ENCODE data around the gene GPR132.
"Not testable (repeated sequence)": the region's sequence is repeated elsewhere in the genome, so short reads cannot be mapped to it uniquely, and the experiment has no call there.

The GPR132 gene

DNA sequence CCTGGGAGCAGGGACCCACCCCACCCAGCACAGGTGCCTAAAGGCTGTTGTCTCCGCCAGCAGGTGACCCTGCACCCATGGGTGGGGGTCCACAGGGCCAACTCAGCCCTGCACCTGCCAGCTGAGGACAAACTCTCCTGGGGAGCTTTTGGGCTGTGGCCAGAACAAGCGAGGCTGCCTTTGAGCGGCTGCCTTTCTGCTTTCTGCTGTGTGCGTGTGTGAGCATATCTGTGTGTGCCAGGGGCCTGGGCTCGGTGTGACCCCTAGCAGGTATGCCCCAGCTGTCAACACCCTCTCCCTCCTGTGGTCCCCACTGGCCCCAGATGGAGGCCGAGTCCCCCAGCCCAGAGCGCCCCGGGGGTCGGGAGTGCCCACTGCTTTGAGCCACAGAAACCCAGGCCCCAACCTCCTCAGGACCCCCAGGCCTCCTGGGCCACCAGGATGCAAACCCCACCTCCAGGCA is 25.9 kb upstream of the GPR132 start:
- DNase-seq (ENCODE audit: low read depth), result no peak

DNA sequence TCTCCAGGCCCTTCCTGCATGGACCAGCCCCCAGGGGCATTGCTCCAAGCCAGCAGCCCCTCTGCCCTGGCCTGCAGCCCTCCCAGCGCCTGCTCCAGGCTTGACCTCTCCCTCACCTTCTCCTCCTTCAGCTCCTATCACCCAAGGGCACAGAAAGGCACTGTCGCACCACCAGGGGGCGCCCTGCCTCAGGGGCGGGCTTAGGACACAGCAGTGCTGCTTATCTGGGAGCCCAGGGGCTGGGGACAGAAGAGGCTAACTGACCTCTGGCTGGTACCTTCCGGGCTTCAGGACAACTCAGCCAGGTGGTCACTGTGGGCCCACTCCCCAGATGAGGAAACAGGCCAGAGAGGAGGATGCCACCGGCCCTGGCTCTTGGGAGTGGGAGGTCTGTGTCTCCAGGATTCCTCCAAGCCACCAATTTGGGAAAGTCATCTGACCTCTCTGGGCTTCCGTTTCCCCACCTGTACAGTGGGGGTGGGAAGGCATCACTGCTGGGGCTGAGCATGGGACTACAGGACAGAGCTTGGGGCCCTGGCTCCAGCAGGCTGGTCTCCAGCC is 25.3 kb upstream of the GPR132 start:
- peak; percentile 55 for DNase-seq (ENCODE audit: low read depth)

DNA sequence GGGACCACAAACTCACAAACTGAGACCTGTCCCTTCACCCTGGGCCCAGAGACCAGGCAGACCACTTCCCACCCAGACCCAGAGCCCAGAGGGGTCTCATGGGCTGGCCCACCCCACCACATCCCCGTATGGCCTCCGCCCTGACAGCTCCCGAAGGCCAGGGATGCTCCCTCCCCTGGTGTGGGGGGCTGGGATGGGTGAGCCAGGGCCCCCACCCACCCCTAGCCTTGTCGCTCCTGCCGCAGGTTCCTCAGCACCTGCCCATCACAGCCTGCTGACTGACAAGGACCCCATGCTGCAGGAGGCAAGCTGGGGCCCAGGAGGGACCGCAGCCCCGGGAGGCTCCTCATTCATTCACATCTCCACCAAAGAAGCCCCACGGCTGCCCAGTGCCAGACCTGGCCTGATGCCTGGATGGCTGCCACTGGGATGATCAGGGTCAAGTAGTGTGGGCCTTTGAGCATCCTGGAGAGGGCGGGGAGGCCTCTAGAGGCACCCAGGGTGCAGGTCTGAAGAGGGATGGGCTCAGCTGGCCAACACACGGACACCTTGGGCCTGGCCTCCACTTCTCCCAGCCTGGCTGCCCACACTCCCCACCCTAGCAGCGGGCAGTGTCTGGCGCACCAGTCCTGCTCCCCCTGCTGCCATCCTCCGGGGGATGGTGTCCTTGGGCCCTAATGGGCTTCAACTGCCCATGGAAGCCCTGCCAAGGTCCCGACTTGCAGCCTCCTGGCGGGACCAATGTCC is 24.7 kb upstream of the GPR132 start:
- DNase-seq (ENCODE audit: low read depth), result no peak

DNA sequence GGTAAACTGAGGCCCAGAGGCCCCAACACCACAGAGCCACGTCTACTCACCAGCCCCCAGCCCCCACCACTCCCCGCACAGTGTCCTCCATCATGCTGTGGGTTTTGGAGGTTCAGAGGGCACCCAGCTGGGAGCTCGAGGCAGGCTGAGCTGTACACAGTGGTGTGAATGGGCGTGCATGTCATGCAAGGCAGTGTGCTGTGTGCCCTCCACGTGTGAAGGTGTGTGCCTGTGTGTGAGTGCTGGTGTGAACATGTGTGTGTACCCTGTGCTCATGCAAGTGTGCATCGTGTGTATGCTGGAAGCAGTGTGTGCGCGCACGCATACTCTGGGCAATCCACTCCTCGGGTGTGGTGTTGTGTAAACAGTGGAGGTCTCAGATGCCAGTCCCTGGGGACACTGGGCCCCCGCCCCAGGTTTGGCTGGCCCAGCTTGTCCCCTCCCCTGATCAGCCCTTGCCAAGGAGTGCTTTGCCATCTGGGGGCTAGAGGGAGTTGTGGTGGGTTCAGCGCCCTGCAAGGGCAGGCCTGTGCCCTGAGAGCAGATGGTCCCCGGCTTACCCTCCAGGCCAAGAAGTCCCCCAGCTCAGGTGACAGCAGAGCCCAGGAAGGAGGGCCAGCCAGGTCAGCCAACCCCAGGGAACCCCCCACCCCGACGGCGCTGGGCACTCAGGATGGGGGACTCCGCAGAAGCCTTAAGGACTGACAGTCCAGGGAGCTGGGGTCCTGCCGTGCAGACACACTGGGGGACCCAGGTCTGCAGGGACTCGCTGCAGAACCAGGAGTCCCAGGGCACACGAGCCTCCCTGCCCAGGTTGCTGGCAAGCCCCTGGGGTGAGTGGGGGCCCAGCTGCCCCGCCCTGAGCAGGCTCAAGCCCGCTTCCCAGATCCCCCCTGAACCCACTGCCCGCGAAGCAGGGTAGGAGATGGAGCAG is 23.8 kb upstream of the GPR132 start:
- DNase-seq (ENCODE audit: low read depth), result no peak

DNA sequence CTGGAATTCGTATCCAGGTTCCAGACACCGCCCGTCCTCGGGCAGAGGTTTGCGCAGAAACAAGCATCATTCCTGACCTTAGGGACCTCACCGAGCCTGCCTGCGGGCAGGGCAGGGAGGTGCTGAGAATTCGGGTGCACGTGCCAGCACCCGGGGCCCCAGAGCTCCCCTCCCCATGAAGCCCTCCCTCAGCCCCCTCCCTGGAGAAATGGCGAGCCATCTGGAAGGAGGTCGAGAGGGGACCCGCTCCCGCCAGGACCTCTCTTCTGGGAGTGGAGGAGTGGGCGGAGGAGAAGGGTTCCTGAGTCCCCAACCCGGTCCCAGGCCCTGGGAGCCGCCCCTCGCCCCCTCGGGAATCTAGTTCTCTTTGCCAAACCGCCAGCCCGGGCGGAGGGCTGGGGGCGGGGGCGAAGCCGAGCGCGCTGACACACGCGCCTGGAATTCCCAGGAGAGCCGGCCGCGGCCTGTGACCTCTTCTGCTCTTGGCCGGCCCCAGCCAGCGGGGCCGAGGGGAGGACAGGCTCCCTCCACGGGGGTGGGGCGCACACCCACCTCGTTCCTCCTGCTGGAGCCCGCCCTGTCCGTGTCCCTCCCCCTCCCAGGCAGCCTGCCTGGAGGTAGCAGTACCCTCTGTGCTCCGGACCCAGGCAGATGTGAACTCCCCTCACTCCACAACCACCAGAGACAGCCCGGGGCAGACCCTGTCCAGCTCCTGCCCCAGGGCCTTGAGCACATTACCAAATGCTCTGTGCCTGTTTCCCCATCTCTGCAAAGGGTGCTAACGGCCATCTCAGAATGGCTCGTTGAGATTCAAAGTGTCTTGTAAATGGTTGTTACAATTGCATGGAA is 23.0 kb upstream of the GPR132 start:
- peak; percentile 70 for DNase-seq (ENCODE audit: low read depth)

DNA sequence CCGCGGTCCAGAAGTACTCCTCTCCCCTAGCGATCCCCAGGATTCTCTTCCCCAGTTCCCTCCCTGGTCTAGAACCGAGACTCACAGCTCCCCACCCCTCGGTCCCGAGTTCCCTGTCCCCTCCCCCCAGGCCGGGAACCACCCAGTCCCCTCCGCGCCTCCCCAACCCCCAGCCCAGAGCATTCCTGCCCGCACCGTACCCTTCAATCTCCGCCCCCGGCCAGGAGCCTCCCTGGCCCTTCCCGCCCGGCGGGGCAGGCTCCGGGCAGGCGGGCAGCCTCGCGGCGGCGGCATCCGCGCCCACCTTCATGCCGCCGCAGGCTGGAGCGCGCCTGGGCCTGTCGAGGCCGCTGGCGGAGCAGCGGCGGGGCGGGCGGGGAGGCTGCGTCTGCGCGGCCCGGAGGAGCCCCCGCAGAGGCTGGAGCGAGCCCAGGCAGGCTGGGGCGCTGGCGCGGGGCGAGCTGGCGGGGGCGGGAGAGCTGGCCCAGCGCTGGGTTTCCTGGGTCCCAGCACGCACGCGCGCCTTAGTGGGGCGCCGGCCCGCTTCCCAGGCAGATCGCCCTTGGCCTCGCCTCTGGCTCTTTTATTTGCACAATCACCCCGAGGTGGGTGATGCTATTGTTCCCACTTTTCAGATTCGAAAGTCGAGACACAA is 22.2 kb upstream of the GPR132 start:
- DNase-seq (ENCODE audit: low read depth), result peak; percentile 54

DNA sequence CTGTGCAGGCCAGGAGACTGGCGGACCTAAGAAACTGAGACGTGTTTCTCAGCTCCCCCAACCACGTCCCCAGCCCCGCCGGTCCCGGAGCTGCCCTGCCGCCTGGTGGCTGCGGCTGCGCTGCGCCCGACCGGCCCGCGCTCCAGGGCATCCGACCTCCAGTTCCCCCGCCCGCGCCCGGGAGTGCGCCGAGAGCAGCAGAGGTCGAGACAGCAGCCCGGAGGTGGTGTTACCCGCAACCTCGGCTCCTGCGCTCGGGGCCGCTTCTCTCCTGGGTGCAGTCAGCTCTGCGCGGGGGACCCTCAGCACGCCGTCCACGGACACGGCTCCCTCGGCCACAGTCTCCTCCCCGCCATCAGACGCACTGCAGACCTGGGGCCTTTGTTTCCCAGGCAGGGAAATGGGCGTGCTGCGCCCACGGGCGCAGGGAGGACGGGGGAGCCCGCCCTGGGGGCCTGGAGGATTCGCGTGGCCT is 21.6 kb upstream of the GPR132 start:
- peak; percentile 73 for DNase-seq (ENCODE audit: low read depth)

DNA sequence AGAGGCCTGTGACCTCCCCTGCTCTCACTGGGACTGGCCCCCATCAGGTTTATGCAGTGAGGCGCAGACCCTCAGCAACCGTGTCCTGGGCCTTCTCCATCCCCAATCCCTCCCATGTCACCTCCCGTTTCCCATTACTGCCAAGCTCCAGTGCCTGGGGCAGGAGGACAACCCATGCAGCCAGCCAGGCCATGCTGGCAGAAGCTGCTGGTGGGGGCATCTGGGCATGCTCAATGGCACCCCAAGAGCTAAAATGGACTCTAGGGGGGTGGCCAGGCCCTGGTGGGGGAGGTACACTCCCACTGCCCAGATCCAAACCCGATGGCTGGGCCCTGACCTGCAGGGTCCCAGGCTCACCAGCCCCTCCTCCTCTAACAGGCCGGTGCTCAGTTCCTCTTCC is 20.5 kb upstream of the GPR132 start:
- no peak for DNase-seq (ENCODE audit: low read depth)

DNA sequence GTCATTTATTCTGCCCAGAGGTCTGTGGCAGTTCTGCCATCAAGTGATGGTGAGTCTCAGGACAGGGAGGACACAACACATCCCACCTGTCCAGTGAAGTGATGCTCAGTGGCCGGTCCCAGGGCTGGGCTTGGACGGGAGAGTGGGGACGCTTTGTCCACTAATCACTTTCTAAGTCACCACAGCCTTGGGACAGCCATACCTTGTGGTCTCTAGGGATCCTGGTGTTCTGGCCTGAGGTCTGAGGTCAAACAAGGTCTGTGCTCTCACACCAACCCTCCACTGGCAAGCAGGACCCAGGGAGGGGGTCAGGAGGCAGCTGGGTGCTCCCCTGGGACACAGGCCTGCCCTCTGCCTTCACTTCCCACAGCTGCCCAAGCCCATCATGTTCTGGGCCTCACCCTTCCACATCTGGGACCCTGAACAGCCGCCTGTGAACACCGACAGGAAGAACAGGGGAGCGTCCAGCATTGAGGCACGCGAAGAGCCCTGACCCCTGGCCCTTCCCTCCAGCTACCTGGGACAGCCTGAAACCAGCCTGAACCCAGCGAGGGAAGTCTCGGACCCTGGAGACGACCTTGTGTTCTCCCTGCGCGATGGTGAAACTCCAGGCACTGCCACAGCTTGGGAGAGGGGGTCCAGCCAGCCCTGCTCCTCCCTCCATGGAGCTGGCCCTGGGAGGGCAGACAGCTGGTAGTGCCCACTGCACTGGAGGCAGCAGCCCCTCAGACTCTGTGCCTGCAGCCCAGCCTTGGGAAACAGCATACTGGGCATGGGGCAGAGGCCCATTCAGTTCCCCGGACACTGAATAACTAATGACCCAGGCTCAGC is 19.7 kb upstream of the GPR132 start:
- DNase-seq (ENCODE audit: low read depth), result no peak

DNA sequence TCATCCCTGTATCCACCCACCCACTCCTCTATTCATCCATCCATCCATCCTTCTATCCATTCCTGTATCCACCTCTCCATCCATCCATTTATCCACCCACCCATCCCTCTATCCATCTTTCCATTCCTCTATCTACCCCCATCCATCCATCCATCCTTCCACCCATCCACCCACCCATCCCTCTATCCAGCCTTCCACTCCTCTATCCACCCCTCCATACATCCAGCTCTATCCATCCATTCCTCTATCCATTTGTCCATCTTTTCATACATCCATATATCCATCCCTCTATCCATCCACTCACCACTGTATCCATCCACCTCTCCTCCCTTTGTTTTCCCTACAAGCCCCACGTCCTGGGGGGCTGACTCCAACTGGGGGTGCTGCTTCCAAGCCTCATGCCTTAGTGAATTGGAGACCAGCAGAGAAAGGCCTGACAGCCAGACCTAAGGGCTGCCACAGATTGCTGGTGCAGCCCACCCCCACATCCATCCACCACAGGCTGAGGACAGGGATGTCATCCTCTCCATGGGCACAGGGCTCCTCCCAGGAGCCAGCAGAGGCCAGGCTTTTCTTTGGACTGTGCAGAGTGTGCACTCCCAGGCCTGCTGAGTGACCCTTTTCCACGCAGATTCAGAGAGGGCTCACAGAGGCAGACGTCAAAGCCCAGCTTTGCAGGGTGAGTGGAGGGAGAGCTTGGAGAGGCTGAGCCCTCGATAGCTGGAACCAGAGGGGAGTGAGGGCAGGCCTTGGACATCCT is 18.9 kb upstream of the GPR132 start:
- no peak for DNase-seq (ENCODE audit: low read depth)

DNA sequence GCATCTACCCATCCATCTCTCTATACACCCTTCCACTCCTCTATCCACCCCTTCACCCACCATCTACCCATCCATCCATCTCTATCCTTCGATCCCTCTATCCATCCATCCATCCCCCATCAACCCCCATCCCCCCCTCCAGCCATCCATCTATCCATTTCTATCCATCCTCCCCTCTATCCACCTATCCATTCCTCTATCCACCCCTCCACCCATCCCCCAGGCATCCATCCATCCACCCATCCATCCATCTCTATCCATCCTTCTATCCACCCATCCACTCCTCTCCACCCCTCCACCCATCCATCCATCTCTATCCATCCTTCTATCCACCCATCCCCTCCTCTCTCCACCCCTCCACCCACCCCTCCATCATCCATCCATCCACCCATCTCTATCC is 17.5 kb upstream of the GPR132 start:
- no peak for DNase-seq (ENCODE audit: low read depth)

DNA sequence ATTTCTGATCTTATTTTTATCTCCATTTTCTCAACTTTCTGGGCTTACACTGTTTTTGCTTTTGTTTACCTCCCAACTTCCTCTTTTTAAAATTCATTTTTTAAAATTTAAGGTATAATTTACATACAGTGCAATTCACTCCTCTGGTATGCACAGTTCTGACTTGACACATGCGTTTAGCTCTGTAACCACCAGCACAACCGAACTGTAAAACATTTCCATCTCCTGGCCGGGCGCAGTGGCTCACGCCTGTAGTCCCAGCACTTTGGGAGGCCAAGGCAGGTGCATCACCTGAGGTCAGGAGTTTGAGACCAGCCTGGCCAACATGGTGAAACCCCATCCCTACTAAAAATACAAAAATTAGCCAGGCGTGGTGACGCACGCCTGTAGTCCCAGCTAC is 16.2 kb upstream of the GPR132 start:
- DNase-seq (ENCODE audit: low read depth), result not testable (repeated sequence)

DNA sequence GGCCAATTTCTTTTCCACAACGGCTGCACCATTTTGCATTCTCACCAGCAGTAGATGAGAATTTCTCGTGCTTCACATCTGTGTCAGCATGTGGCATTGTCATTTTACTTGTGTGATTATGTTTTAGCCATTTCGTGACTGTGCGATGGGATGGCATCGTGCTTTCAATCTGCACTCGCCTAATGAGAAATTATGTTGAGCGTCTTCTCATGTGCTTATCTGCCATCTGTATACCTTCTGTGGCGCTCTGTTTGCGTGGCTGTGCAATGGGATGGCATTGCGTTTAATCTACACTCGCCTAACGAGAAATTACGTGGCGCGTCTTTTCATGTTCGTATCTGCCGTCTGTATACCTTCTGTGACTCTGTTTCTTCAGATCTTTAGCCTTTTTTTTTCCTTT is 14.9 kb upstream of the GPR132 start:
- no peak for DNase-seq (ENCODE audit: low read depth)

DNA sequence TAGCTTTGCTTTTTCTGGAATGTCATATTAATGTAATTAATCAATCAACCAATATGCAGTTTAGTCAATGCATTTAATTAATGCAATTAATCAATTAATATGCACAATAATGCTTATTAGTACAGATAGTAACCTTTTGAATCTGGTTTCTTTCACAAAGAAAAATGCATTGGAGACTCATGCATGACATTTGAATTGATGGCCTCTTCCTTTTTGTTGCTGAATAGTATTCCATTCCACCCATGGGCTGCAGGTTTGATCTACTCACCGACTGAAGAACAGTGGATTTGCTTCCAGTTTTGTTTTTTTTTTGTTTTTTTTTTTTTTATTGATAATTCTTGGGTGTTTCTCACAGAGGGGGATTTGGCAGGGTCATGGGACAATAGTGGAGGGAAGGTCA is 13.1 kb upstream of the GPR132 start:
- no peak for DNase-seq (ENCODE audit: low read depth)

DNA sequence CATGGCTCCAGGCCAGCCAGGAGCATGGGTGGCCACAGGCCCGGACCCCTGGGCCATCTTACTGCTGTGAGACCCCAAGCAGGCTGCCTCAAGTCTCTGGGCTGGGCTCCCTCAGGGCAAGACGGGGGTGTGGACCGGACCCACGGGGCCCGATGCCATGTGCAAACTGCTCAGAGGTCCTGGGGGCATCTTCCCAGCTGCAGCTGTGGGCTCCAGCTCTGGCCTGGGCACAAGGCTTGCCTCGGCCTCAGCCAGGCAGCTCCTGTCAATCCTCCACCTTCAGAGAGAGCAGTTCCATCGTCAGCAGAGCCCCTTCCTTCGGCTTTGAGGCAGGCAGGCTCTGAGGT is 12.4 kb upstream of the GPR132 start:
- DNase-seq (ENCODE audit: low read depth), result no peak

DNA sequence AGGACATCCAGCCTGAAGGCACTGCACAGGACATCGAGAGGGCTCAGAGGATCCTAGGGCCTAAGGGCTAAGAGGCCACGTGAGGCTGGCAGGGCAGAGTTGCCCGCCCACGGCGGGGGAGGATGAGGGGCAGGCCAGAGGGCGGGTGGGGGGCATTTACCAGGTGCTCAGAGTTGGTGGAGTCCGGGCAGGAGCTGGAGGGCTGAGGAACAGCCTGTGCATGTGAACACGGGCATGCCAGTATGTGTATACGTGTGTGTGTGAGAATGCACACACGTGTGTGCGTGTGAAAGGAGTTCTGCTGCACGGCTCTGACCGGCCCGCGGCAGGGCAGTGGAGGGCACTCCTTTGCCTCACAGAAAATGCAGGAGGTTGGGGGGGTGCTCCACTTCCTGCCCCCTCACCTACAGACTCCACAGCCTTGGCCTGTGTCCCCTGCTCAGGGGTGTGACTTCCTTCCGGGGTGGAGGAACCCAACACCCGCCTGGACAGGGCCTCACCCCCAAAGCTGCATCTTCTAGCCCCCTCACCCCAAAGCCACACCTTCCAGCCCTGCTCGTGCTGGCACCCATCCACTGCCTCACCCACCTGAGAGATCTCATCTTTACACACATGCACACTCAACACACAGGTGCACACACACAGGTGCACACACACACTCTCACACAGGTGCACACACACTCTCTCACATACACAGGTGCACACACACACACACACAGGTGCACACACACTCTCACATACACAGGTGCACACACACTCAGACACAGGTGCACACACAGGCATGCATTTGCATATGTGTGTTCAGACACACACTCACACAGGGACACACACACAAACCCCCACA is 11.8 kb upstream of the GPR132 start:
- DNase-seq (ENCODE audit: low read depth), result no peak

DNA sequence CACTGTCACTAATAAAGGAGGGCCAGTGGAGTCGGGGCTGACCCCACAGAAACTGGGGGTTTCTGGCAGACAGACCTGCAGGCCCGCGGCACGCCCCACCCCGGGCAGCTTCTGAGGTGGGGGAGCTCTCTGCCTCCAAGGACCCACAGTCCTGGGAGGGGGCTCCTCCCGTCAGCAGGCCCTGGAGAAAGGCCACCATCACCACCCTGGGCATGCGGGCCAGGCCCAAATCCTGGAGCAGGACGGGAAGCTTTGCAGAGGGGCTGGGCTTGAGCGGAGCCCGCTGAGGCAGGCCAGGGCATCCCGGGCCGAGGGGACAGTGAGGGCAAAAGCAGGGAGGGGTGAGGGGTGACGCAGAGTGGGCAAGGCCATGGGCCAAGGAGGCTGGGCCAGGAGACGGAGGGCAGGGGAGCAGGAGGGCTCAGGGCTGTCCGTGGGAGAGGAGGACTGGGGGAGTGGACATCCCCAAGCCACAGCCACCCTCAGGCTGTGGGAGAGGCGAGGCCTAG is 11.1 kb upstream of the GPR132 start:
- no peak for DNase-seq (ENCODE audit: low read depth)
